ENCODE measurements around the gene PAX5. TPM values are rescaled to one million over a fixed set of nuclear protein-coding genes. Genes with fewer than 3 reads are reported as not detected.

PAX5 gene
- total and polyA plus RNA-seq, 2 donors (not counting 1 experiment from before 2014, with no cell fraction given), result 196 to 275 TPM

DNA sequence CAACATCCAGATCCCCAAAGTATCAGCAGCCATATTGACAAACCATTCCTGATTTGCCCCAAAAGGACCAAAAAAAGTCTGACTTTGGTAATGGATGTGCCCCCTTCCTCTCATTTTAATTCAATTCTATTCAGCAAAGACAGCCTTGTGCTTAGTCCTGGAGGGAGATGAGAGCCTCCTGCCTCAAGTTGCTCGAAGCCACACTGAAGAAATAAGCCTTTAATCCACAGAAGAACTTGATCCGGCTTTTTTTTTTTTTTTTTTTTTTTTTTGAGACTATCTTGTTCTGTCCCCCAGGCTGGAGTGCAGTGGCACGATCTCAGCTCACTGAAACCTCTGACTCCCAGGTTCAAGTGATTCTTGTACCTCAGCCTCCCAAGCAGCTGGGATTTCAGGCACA is 8.4 kb upstream of the PAX5 start:
- intact Hi-C loops (cut with micrococcal nuclease), result no loop called here
- no peaks in the 10 kb centered on the region for H3K27me3 Mint-ChIP-seq

DNA sequence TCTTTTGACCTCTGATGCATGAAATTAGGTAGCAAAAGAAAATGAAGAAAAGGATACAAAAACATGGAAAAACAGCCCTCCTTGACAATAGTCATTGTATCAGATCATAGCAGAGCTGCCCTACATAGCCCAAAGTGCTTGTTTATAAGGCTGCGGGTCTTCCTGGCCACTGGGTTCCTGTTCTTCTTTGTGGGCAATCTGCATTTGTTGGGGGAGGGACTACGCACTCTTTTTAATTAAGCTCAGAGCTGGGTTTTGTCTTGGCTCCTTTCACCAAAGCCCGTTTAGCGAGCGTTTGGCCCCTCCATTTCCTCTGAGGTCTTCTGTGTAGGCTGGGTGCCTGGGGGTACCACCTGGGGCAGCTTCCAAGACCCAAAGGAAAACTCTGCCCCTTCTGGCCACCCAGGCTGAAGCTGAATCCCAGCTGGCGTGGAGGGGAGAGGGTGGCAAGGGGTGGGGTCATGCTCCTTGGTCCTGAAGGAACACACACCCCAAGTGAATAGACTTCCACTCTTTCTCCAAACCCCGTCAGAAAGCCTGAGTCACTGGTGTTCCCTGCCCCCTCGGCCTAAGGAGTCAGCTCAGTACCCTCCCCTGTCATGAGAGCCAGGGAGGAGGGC is 6.5 kb upstream of the PAX5 start:
- Histone ChIP-seq H3K9ac (ENCODE audit: low read length) (no peak overlapping the region), H2AFZ (ENCODE audit: insufficient read depth, low read depth, low read length, poor library complexity, severe bottlenecking) (no peak overlapping the region), H3K79me2 (ENCODE audit: control insufficient read depth, insufficient read depth, low read length) (peaks cover 40% of the 10 kb centered on the region), H3K4me2 (replicated peaks; ENCODE audit: low read depth, low read length, poor library complexity, severe bottlenecking) (peak overlapping the region; percentile 36), H3K4me3 (ENCODE audit: control extremely low read depth in 1 of 5, extremely low read depth in 1 of 5, insufficient read depth in 1 of 5, low read depth in 2 of 5, low read length in 4 of 5) (no peak overlapping the region), H3K27ac (ENCODE audit: low read length in 2 of 2) (peak overlapping the region; percentile 35 to 54), H4K20me1 (ENCODE audit: control insufficient read depth, insufficient read depth, low read length, poor library complexity, severe bottlenecking) (no peaks in the 10 kb centered on the region), H3K27me3 (replicated peaks in 1 of 4; ENCODE audit: control extremely low read depth in 1 of 4, control insufficient read depth in 3 of 4, insufficient read depth in 4 of 4, low read length in 3 of 4) (no peaks in the 10 kb centered on the region), H3K36me3 (replicated peaks in 1 of 2; ENCODE audit: control extremely low read depth in 1 of 2, control insufficient read depth in 1 of 2, extremely low read depth in 1 of 2, insufficient read depth in 2 of 2, low read length in 1 of 2) (no peaks in the 10 kb centered on the region), H3K9me3 (ENCODE audit: control extremely low read depth in 1 of 3, control insufficient read depth in 2 of 3, insufficient read depth in 1 of 3, low read length in 2 of 3) (peaks cover 0 to 4% (median 0%) of the 10 kb centered on the region in 3 donors), H3K4me1 (ENCODE audit: control insufficient read depth in 2 of 2, insufficient read depth in 2 of 2, low read length in 2 of 2) (peaks cover 39 to 44% of the 10 kb centered on the region in 2 donors)
- H3K4me3 Mint-ChIP-seq, result no peak overlapping the region
- WGBS (ENCODE audit: insufficient coverage), result 60% methylated on average over 8 of the region's 8 CpGs
- no peaks in the 10 kb centered on the region for H3K9me3 Mint-ChIP-seq (ENCODE audit: insufficient read depth)
- CTCF ChIA-PET, result interaction anchor here (1.0 to 1.1 kb wide), 2 partner anchors 16 to 23 kb away, joined by 3 read pairs; no protein-coding TSS in a partner anchor
- peaks cover 54% of the 10 kb centered on the region for H3K4me1 Mint-ChIP-seq
- no peak for ATAC-seq (ENCODE audit: low read depth)
- TF ChIP-seq EZH2 (IDR thresholded peaks at IDR 0.05; ENCODE audit: borderline replicate concordance, insufficient read depth, low read depth, low read length, poor library complexity, severe bottlenecking), result no peak
- TF ChIP-seq, protein P1, sequence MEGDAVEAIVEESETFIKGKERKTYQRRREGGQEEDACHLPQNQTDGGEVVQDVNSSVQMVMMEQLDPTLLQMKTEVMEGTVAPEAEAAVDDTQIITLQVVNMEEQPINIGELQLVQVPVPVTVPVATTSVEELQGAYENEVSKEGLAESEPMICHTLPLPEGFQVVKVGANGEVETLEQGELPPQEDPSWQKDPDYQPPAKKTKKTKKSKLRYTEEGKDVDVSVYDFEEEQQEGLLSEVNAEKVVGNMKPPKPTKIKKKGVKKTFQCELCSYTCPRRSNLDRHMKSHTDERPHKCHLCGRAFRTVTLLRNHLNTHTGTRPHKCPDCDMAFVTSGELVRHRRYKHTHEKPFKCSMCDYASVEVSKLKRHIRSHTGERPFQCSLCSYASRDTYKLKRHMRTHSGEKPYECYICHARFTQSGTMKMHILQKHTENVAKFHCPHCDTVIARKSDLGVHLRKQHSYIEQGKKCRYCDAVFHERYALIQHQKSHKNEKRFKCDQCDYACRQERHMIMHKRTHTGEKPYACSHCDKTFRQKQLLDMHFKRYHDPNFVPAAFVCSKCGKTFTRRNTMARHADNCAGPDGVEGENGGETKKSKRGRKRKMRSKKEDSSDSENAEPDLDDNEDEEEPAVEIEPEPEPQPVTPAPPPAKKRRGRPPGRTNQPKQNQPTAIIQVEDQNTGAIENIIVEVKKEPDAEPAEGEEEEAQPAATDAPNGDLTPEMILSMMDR (IDR thresholded peaks at IDR 0.05), result no peak
- POLR2A ChIA-PET, result interaction anchor here (0.5 to 0.6 kb wide), 2 partner anchors 20 to 89 kb away, joined by 3 to 4 read pairs; no protein-coding TSS in a partner anchor
- no peaks in the 10 kb centered on the region for H3K27me3 Mint-ChIP-seq
- intact Hi-C loops (cut with micrococcal nuclease), result no loop called here
- peak overlapping the region; percentile 68 for H3K27ac Mint-ChIP-seq
- no peak for DNase-seq

More for the DNA sequence above, 8.4 kb upstream of the PAX5 start:
- Histone ChIP-seq H3K4me2 (replicated peaks; ENCODE audit: low read depth, low read length, poor library complexity, severe bottlenecking) (no peak overlapping the region), H3K79me2 (ENCODE audit: control insufficient read depth, insufficient read depth, low read length) (peaks cover 21% of the 10 kb centered on the region), H3K36me3 (replicated peaks in 1 of 2; ENCODE audit: control extremely low read depth in 1 of 2, control insufficient read depth in 1 of 2, extremely low read depth in 1 of 2, insufficient read depth in 2 of 2, low read length in 1 of 2) (no peaks in the 10 kb centered on the region), H3K9ac (ENCODE audit: low read length) (no peak overlapping the region), H3K27me3 (replicated peaks in 1 of 4; ENCODE audit: control extremely low read depth in 1 of 4, control insufficient read depth in 3 of 4, insufficient read depth in 4 of 4, low read length in 3 of 4) (no peaks in the 10 kb centered on the region), H3K9me3 (ENCODE audit: control extremely low read depth in 1 of 3, control insufficient read depth in 2 of 3, insufficient read depth in 1 of 3, low read length in 2 of 3) (peaks cover 0 to 4% (median 0%) of the 10 kb centered on the region in 3 donors), H2AFZ (ENCODE audit: insufficient read depth, low read depth, low read length, poor library complexity, severe bottlenecking) (no peak overlapping the region), H3K4me3 (ENCODE audit: control extremely low read depth in 1 of 5, extremely low read depth in 1 of 5, insufficient read depth in 1 of 5, low read depth in 2 of 5, low read length in 4 of 5) (no peak overlapping the region), H3K4me1 (ENCODE audit: control insufficient read depth in 2 of 2, insufficient read depth in 2 of 2, low read length in 2 of 2) (peaks cover 40 to 41% of the 10 kb centered on the region in 2 donors), H3K27ac (ENCODE audit: low read length in 2 of 2) (no peak overlapping the region), H4K20me1 (ENCODE audit: control insufficient read depth, insufficient read depth, low read length, poor library complexity, severe bottlenecking) (no peaks in the 10 kb centered on the region)
- POLR2A ChIA-PET, result no interaction called here
- Mint-ChIP-seq H3K4me3 (no peak overlapping the region), H3K27ac (no peak overlapping the region), H3K9me3 (ENCODE audit: insufficient read depth) (no peaks in the 10 kb centered on the region), H3K4me1 (peaks cover 56% of the 10 kb centered on the region)
- ATAC-seq (ENCODE audit: low read depth) (no peak), DNase-seq (no peak)
- 100% methylated on average over 1 of the region's 3 CpGs for WGBS (ENCODE audit: insufficient coverage)
- CTCF ChIA-PET, result interaction anchor here (1.1 to 1.4 kb wide), 3 partner anchors 19 to 287 kb away, joined by 3 to 4 read pairs (median 4); no protein-coding TSS in a partner anchor
- TF ChIP-seq, protein P1 (IDR thresholded peaks at IDR 0.05), result no peak
- no peak for TF ChIP-seq EZH2 (IDR thresholded peaks at IDR 0.05; ENCODE audit: borderline replicate concordance, insufficient read depth, low read depth, low read length, poor library complexity, severe bottlenecking)

All from B cell (primary cell).